ENCODE measurements around the gene C18orf63. TPM values are rescaled to one million over a fixed set of nuclear protein-coding genes. Genes with fewer than 3 reads are reported as not detected.
A peak's percentile ranks its signal among the peaks of the same experiment; 100 is the strongest.

Gene C18orf63
- total RNA-seq, 4 donors from 2014 or later: not detected

- no peak for DNase-seq
- in situ Hi-C loops (cut with MboI; ENCODE audit: low pct_ligation_motif_present in 1 of 4, low pct_unique_long_range_greater_than_20kb in 1 of 4, low sequenced_read_pairs in 3 of 4): loop anchor here in 1 of 4 donors (10.0 kb wide), 1 partner anchor 142 kb away; no protein-coding TSS in a partner anchor
- Histone ChIP-seq H3K9me3 (no peaks in the 10 kb centered on the region), H3K27me3 (no peaks in the 10 kb centered on the region), H3K4me3 (no peak overlapping the region), H3K36me3 (no peaks in the 10 kb centered on the region), H3K4me1 (no peaks in the 10 kb centered on the region), H3K27ac (no peak overlapping the region)
- intact Hi-C loops (cut with DNase I; ENCODE audit: low total_unique reads): loop anchor here (2.0 kb wide), 1 partner anchor 18 kb away; no protein-coding TSS in a partner anchor
- TF ChIP-seq EP300 (IDR thresholded peaks at IDR 0.05; ENCODE audit: low read depth): no peak
- no peak for TF ChIP-seq CTCF (IDR thresholded peaks at IDR 0.05)
- TF ChIP-seq POLR2AphosphoS5 (IDR thresholded peaks at IDR 0.05): no peak
Measured at GRCh38 chr18:74336656-74337055, 21.0 kb downstream of the C18orf63 start.

- 40 to 79% methylated on average over 3 to 5 of the region's 5 CpGs for WGBS, 2 donors (ENCODE audit: low coverage in 1 of 2)
- in situ Hi-C loops (cut with MboI; ENCODE audit: low pct_ligation_motif_present in 1 of 4, low pct_unique_long_range_greater_than_20kb in 1 of 4, low sequenced_read_pairs in 3 of 4) (loop anchor here in 1 of 4 donors (10.0 kb wide), 1 partner anchor 143 kb away; no protein-coding TSS in a partner anchor), intact Hi-C loops (cut with DNase I; ENCODE audit: low total_unique reads) (loop anchor here (2.0 kb wide), 1 partner anchor 19 kb away; no protein-coding TSS in a partner anchor)
- Histone ChIP-seq H3K27ac (no peak overlapping the region), H3K4me1 (no peaks in the 10 kb centered on the region), H3K4me3 (no peak overlapping the region), H3K36me3 (no peaks in the 10 kb centered on the region), H3K9me3 (no peaks in the 10 kb centered on the region), H3K27me3 (no peaks in the 10 kb centered on the region)
- DNase-seq: no peak
- TF ChIP-seq POLR2A (IDR thresholded peaks at IDR 0.05): no peak
- no peak for TF ChIP-seq EP300 (IDR thresholded peaks at IDR 0.05; ENCODE audit: low read depth)
- TF ChIP-seq POLR2AphosphoS5 (IDR thresholded peaks at IDR 0.05): no peak
- TF ChIP-seq CTCF (IDR thresholded peaks at IDR 0.05): no peak
Measured at GRCh38 chr18:74337155-74337911, 21.7 kb downstream of the C18orf63 start.

- 88 to 89% methylated on average over 1 of the region's 1 CpG for WGBS, 2 donors (ENCODE audit: low coverage in 1 of 2)
- DNase-seq: no peak
- no peaks in the 10 kb centered on the region for H3K36me3 ChIP-seq
- TF ChIP-seq POLR2AphosphoS5 (IDR thresholded peaks at IDR 0.05) (no peak), CTCF (IDR thresholded peaks at IDR 0.05) (no peak), POLR2A (IDR thresholded peaks at IDR 0.05) (no peak), EP300 (IDR thresholded peaks at IDR 0.05; ENCODE audit: low read depth) (no peak)
- in situ Hi-C loops (cut with MboI; ENCODE audit: low pct_ligation_motif_present in 1 of 4, low pct_unique_long_range_greater_than_20kb in 1 of 4, low sequenced_read_pairs in 3 of 4): loop anchor here in 1 of 4 donors (10.0 kb wide), 1 partner anchor 143 kb away; no protein-coding TSS in a partner anchor
- H3K27ac ChIP-seq: no peak overlapping the region
- no peaks in the 10 kb centered on the region for H3K4me1 ChIP-seq
- no peak overlapping the region for H3K4me3 ChIP-seq
- H3K27me3 ChIP-seq: no peaks in the 10 kb centered on the region
- intact Hi-C loops (cut with DNase I; ENCODE audit: low total_unique reads): loop anchor here (2.0 kb wide), 1 partner anchor 19 kb away; no protein-coding TSS in a partner anchor
- H3K9me3 ChIP-seq: no peaks in the 10 kb centered on the region
Measured at GRCh38 chr18:74337912-74338309, 22.3 kb downstream of the C18orf63 start.

GRCh38 chr18:74342416-74343043, 26.9 kb downstream of the C18orf63 start:
- Histone ChIP-seq H3K36me3 (no peaks in the 10 kb centered on the region), H3K27ac (no peak overlapping the region), H3K4me1 (no peaks in the 10 kb centered on the region), H3K9me3 (no peaks in the 10 kb centered on the region), H3K4me3 (no peak overlapping the region), H3K27me3 (no peaks in the 10 kb centered on the region)
- 15 to 16% methylated on average over 4 of the region's 4 CpGs for WGBS, 2 donors (ENCODE audit: low coverage in 1 of 2)
- TF ChIP-seq POLR2AphosphoS5 (IDR thresholded peaks at IDR 0.05) (no peak), CTCF (IDR thresholded peaks at IDR 0.05) (peak; percentile 66 to 78 (median 71)), EP300 (IDR thresholded peaks at IDR 0.05; ENCODE audit: low read depth) (no peak), POLR2A (IDR thresholded peaks at IDR 0.05) (no peak)
- in situ Hi-C loops (cut with MboI; ENCODE audit: low pct_ligation_motif_present in 1 of 4, low pct_unique_long_range_greater_than_20kb in 1 of 4, low sequenced_read_pairs in 3 of 4): loop anchor here in 1 of 4 donors (10.0 kb wide), 1 partner anchor 148 kb away; no protein-coding TSS in a partner anchor
- intact Hi-C loops (cut with DNase I; ENCODE audit: low total_unique reads): loop anchor here (5.0 kb wide), 1 partner anchor 145 kb away; no protein-coding TSS in a partner anchor
- peak; percentile 21 for DNase-seq

Measured in transverse colon (tissue), 4 donors.